Measurements from ENCODE around the gene RFX4. TPM values are rescaled to one million over a fixed set of nuclear protein-coding genes. Genes with fewer than 3 reads are reported as not detected.

RFX4 gene
- total RNA-seq, 1 donor from 2014 or later, result not detected

DNA sequence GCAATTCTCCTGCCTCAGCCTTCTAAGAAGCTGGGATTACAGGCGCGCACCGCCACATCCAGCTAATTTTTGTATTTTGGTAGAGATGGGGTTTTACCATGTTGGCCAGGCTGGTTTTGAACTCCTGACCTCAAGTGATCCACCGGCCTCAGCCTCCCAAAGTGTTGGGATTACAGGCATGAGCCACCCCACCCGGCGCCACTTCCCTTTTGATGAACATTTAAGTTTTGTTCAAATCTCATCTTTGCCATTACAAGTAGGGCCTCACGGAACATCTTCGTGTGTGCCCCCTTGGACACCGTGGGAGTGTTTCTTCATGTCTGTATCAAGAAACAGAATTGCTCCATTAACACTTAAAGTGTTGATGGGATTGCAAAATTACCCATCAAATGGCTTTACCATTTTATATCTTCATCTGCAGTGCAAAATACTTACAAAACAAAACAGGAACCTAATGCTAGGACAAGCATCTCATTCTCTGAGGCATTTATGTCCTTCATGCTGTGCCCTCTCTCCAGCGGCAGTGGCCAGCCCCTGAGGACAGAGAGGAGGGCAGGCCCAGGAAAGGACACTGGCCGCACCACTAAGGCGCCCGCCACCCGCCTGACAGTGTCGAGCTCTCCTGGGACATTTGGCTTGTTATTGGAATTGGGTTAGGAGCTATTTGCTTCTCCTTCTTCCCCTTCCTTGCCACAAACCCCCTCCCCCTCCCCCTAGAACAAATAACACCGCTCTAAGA lies 61.7 kb downstream of the RFX4 start:
- no peaks in the 10 kb centered on the region for H3K27me3 ChIP-seq (ENCODE audit: control insufficient read depth, insufficient read depth, low read length)
- no peak for DNase-seq (ENCODE audit: low read depth)
- H3K36me3 ChIP-seq (ENCODE audit: control insufficient read depth, insufficient read depth, low read length), result no peaks in the 10 kb centered on the region
- no peak overlapping the region for H3K4me3 ChIP-seq (ENCODE audit: low read depth, low read length)
- TF ChIP-seq, protein P1, sequence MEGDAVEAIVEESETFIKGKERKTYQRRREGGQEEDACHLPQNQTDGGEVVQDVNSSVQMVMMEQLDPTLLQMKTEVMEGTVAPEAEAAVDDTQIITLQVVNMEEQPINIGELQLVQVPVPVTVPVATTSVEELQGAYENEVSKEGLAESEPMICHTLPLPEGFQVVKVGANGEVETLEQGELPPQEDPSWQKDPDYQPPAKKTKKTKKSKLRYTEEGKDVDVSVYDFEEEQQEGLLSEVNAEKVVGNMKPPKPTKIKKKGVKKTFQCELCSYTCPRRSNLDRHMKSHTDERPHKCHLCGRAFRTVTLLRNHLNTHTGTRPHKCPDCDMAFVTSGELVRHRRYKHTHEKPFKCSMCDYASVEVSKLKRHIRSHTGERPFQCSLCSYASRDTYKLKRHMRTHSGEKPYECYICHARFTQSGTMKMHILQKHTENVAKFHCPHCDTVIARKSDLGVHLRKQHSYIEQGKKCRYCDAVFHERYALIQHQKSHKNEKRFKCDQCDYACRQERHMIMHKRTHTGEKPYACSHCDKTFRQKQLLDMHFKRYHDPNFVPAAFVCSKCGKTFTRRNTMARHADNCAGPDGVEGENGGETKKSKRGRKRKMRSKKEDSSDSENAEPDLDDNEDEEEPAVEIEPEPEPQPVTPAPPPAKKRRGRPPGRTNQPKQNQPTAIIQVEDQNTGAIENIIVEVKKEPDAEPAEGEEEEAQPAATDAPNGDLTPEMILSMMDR (IDR thresholded peaks at IDR 0.05; ENCODE audit: insufficient read depth, low read length, poor library complexity, severe bottlenecking), result no peak

DNA sequence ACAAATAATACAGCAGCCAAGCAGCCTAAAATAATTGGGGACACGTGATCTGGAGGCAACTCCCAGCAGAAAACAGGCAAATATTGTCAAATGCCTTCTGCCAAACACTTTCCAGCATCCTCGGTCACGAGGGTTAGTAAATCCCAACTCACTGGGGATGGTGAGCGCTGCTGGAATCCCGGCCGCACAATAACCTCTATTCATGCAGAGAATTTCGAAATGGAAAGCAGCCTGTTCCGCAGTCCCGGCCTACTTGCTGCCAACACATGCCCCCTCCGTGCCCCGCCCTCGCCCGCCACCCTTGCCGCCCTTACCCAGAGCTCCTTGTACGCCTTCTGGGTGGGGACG lies 62.2 kb downstream of the RFX4 start:
- Histone ChIP-seq H3K4me3 (ENCODE audit: low read depth, low read length) (no peak overlapping the region), H3K27me3 (ENCODE audit: control insufficient read depth, insufficient read depth, low read length) (no peaks in the 10 kb centered on the region), H3K36me3 (ENCODE audit: control insufficient read depth, insufficient read depth, low read length) (no peaks in the 10 kb centered on the region)
- TF ChIP-seq, protein P1 (IDR thresholded peaks at IDR 0.05; ENCODE audit: insufficient read depth, low read length, poor library complexity, severe bottlenecking), result no peak
- DNase-seq (ENCODE audit: low read depth), result no peak

DNA sequence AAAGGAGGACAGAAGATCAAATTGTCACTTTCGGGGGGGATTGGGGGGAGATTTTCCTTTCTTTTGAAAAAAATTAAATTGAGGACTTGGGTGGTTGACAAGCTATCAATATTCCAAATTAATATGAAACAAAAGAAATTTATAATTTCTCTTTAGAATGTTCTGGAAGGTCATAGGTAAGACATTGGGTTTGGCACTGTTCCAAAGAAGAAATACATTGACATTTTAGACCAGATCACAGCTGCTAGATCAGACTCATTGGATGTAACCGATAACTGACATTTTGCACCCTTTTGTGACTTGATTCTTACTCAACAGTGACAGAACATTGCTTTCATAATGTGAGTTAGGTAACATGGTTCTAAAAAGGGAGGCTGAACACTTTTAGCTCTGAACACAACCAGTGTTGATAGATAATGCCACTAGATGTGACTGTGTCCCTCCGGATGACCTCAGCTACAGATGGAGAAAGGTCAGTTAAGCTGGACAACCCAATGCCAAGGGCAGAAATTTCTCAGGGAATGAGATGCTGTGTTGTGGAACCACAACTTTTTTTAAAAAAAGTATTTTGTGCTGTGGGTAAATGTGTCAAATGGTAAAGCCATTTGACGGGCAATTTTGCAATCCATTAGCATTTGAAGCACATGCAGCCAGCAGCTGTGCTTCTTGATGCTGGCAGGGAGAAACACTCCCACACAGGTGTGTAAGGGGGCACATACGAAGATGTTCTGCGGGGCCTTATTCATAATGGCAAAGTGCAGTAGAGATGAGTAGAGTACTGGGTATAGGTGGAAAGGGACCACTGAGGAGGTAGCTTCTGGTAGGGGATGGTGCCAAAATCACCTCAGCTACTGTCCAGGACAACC lies 62.9 kb downstream of the RFX4 start:
- no peak overlapping the region for H3K4me3 ChIP-seq (ENCODE audit: low read depth, low read length)
- H3K36me3 ChIP-seq (ENCODE audit: control insufficient read depth, insufficient read depth, low read length), result no peaks in the 10 kb centered on the region
- no peaks in the 10 kb centered on the region for H3K27me3 ChIP-seq (ENCODE audit: control insufficient read depth, insufficient read depth, low read length)
- TF ChIP-seq, protein P1 (IDR thresholded peaks at IDR 0.05; ENCODE audit: insufficient read depth, low read length, poor library complexity, severe bottlenecking), result no peak
- no peak for DNase-seq (ENCODE audit: low read depth)

DNA sequence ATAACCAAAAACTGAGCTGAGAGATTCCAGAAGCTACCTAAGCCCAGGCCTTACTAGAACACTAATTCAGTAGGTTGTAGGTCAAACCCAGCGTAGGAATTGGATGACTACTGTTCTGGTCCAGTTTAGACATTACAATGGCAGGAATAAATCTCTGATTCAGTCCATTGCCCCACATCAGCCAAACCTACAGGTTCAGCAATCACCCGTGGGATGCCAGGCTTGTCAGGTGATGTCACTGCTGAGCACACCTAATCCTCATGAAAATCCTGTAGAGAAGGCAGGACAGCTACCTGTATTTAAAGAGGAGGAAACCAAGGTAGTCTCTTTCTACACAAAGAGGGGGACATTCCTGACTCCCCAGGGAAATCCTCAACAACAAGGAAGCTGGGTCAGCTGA lies 63.7 kb downstream of the RFX4 start:
- TF ChIP-seq, protein P1 (IDR thresholded peaks at IDR 0.05; ENCODE audit: insufficient read depth, low read length, poor library complexity, severe bottlenecking), result no peak
- no peaks in the 10 kb centered on the region for H3K36me3 ChIP-seq (ENCODE audit: control insufficient read depth, insufficient read depth, low read length)
- no peaks in the 10 kb centered on the region for H3K27me3 ChIP-seq (ENCODE audit: control insufficient read depth, insufficient read depth, low read length)
- H3K4me3 ChIP-seq (ENCODE audit: low read depth, low read length), result no peak overlapping the region
- DNase-seq (ENCODE audit: low read depth), result no peak

DNA sequence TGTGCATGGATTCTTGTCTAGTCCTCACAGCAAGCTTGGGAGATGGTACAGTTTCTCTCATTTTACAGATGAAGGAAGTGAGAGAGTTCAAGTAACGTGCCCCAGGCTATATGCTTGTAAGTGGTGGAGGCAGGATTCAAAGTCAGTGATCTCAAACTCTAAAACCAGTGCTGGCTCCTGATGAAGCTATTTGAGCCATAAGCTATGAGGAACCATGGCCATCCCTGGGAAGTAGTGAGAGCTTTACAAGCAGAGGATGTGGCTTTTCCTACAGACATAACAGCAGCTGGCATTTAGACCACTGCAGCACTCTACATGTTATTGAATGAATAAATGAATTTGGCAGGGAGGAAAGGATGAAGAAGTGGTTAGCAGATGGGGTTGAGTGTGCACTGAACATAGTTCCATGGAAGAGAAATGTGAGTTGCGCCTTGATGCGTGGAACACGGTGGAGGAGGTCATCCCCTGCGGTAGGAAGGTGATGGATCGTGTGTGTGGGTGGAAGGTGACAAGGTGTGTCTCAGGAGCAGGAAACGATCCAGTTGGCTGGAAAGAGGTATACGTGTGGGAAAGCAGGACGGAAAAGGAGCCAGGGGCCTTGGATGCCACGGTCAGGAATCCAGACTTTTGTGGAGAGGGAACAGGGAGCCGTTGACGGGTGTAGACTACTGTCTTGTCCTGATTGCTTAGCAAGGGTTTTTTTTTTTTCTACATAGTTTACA lies 65.2 kb downstream of the RFX4 start:
- no peaks in the 10 kb centered on the region for H3K27me3 ChIP-seq (ENCODE audit: control insufficient read depth, insufficient read depth, low read length)
- TF ChIP-seq, protein P1 (IDR thresholded peaks at IDR 0.05; ENCODE audit: insufficient read depth, low read length, poor library complexity, severe bottlenecking), result no peak
- H3K4me3 ChIP-seq (ENCODE audit: low read depth, low read length), result no peak overlapping the region
- no peaks in the 10 kb centered on the region for H3K36me3 ChIP-seq (ENCODE audit: control insufficient read depth, insufficient read depth, low read length)
- no peak for DNase-seq (ENCODE audit: low read depth)

Measured in kidney epithelial cell (primary cell).